GM18526 (cell line): ENCODE data around the gene LRRC27.

ENCODE experiments used
- POLR2A ChIP-seq: IDR thresholded peaks from 3 replicates; pipeline ENCODE4 v1.6.1; 2011; ENCODE audit not compliant: insufficient read length; ENCODE audit errors: extremely low read depth

The LRRC27 gene

DNA sequence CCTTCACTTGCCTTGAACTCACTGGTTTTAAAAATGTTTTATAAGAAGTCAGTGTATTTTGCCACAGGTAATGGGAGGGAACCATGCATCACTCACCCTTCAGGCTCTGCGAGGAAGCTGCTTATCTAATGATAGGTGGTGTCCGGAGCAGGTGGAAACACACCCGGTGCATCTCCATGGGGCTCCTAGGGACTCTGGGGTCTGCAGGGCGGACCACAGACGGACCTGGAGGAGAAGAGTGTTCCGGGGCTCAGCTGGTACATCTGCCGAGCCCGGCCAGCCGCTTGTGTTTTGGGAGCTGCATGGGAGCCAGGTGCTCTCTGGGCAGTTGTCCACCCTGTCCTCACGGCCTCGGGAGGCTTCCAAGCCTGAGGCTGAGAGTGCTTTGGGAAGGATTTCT lies 7.3 kb downstream of the LRRC27 start:
- TF ChIP-seq POLR2A = no peak

DNA sequence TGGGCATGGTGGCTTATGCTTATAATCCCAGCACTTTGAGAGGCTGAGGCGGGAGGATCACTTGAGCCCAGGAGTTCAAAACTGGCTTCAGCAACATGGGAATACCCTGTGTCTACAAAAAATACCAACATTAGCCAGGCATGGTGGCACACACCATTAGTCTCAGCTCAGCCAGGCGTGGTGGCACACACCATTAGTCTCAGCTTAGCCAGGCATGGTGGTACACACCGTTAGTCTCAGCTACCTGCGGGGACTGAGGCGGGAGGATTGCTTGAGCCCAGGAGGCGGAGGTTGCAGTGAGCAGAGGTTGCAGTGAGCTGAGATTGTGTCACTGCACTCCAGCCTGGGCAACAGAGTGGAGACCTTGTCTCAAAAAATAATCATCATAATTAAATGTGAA lies 9.0 kb downstream of the LRRC27 start:
- no peak for TF ChIP-seq POLR2A

DNA sequence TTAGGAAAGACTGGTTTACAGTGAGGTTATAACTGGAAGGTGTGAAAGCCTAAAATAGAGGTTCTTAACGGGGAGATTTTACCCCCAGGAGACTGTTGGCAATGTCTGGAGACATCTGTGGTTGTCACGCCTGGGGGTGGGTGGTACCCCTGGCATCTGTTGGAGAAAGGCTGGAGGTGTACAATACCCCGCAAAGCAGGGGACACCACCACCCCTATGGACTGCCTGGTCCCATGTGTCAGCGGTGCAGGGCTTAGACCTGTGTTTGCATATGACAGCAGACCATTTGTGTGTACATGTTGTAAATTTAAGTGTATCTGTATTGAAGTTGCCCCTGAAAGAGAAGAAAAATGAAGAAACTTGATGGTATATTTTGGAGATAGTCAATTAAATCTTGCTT lies 9.8 kb downstream of the LRRC27 start:
- TF ChIP-seq POLR2A = no peak

DNA sequence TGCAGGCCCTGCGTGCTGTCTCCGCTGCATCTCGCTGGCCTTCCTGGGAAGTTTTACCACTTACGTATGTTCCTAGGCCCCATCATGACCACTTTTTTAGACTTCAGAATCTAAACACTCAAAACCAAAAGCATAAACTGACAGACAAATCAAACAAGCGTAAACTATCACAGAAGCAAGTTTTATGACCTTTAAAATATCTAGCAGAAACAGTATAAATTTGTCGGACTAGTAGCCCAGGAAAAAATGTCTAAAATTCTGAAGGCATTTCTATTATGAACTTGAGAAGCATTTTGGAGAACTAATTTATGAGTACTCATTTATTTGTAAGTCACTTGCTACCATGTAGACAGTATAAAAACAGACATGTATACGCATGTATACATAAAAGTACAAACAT lies 10.6 kb downstream of the LRRC27 start:
- TF ChIP-seq POLR2A = no peak

DNA sequence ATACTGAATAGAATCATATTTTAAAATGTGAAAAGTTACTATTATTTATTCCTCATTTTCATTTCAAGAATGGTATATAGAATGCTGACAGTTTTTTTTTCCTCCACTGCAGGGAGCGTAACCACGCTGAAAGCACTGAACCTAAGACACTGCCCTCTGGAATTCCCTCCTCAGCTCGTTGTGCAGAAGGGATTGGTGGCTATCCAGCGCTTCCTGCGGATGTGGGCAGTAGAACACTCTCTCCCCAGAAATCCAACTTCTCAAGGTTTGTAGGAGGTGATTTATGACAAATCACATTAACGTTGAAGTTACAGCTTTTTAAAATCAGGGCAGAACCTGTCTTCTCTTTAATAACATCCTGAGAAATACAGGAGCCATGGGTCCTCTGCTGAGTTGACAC lies 12.4 kb downstream of the LRRC27 start:
- no peak for TF ChIP-seq POLR2A

DNA sequence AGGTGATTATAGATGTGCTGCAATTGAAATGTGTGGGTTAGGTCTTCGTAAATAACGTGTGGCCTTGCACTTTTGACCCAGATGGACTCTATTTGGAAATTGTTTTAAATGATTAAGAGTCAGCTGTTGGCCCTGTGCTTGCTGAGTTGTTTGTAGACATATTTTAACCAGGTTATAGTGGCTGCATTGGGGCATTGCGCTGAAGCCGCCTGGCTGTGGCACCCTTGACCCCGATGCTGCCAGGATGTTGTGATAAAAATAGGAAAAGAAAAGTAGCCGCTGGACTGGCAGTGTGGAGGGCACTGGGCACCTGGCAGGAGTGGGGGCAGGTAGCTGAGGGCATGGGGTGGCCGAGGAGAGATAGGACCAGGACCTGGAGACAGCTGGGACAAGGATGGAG lies 13.4 kb downstream of the LRRC27 start:
- TF ChIP-seq POLR2A = no peak

DNA sequence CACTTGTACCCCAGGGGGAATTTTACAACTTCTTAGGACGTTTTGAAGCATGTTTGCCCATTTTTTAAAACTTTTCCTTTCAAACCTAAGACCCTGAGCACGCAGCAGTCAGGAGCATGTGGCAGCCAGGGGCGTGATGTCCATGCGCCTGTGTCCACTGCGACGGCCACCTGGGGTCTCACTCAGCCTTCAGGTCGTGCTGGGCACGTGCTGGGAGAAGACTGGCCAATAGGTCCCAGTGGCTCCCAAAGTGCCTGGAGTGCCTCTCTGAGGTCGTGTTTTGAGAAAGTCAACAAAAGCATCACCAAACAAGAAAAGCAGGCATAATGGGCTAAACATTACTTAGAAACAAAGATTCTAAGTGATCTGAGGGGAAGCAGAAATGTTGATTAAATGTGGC lies 14.8 kb downstream of the LRRC27 start:
- TF ChIP-seq POLR2A = no peak

DNA sequence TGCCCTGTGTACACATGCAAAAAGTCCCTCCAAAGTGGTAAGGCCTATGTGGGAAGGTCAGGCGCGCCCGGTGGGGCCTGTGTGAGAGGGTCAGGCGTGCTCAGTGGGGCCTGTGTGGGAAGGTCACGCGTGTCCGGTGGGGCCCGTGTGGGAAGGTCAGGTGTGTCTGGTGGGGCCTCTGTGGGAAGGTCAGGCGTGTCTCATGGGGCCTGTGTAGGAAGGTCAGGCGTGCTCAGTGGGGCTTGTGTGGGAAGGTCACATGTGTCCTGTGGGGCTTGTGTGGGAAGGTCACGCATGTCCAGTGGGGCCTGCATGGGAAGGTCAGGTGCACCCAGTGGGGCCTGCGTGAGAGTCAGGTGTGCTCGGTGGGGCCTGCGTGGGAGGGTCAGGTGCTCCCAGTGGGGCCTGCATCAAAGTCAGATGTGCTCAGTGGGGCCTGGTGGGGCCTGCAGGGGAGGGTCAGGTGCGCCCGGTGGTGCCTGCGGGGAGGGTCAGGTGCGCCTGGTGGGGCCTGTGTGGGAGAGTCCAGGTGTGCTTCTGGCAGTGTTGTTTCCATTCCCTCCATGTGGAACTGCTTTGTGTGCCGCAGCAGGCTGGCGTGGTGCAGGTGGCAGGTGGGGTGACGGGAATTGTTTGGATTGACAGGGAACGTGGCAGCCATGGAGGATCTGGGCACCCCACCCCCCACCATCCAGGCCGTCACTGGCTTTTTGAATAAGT lies 15.4 kb downstream of the LRRC27 start:
- no peak for TF ChIP-seq POLR2A

DNA sequence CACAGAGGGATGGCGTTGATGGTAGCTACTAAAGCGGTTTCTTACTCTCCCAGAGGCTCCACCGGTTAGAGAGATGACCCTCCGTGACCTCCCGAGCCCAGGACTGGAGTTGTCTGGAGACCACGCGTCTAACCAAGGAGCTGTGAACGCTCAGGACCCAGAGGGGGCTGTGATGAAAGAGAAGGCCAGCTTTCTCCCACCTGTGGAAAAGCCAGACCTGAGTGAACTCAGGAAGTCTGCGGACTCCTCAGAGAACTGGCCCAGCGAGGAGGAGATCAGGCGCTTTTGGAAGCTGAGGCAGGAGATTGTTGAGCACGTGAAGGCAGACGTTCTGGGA lies 15.9 kb downstream of the LRRC27 start:
- TF ChIP-seq POLR2A = no peak

DNA sequence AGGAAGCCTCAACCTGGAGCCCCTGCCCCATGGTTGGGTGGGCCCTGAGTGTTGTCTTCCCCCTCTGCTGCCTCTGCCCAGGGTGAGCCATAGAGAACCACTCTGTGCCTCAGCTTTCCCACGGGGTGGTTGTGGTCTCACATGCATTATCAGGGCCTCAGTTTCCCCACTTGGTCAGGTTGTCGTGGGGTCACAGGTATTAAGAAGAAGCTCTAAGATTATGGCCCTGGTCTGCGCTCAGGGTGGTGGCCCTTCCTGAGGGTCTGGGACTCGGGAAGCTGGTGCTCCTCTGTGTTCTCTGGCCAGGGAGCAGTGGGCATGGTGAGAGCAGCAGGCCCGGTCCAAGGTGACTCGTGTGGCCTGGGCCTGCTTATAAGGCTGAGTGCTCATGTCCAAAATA lies 17.8 kb downstream of the LRRC27 start:
- TF ChIP-seq POLR2A = no peak

DNA sequence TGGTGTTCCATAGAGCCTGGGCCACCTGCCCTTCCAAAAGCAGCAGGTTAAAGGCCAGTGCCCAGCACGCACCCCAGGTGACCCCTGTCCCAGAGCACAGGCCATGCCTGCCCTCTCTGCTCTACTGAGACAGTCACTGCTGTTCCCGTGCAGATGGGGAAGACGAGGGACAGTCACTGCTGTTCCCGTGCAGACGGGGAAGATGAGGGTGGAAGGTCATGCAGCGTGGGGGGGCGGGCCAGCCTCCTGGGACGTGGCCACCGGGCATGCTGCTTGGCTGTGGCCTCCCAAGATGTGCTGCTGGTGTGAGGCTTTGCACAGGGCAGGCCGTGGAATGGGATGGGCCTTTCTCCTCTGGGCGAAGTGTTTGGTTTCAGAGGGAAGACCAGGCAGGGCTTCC lies 18.4 kb downstream of the LRRC27 start:
- no peak for TF ChIP-seq POLR2A

DNA sequence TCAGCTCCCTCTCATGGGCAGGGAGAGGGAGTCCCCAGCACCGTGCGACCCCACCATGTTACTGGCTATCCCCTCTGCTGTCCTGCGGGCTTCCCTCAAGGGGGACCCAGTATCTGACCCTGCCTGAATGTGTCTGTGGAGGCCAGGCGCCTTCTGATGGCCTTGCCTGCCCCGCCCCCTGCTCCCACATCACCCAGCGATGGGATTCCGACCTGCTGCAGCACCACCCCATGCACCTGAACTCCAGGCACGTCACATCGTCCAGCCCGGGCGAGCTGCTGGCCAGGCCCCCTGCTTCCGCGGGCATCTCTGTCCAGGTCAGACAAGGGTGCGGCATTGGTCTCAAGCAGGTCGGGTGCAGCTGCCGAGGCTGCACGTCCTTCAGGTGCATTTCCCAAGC lies 19.0 kb downstream of the LRRC27 start:
- no peak for TF ChIP-seq POLR2A

DNA sequence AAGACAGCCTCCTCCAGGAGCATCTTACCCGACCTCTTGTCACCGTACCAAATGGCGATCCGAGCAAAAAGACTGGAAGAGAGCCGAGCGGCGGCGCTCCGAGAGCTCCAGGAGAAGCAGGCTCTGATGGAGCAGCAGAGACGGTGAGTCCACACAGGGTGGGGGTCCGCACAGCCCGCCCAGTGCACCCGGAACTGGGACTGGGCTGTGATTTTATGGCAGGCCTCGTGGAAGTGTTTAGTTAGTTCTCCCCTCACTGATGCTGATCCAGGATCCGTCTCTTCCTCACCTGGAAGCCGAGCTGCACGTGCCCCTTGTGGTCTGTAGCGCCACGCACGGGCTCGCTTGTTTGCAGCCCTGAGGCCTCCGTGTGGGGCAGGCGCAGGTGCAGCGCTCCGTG lies 19.6 kb downstream of the LRRC27 start:
- no peak for TF ChIP-seq POLR2A

DNA sequence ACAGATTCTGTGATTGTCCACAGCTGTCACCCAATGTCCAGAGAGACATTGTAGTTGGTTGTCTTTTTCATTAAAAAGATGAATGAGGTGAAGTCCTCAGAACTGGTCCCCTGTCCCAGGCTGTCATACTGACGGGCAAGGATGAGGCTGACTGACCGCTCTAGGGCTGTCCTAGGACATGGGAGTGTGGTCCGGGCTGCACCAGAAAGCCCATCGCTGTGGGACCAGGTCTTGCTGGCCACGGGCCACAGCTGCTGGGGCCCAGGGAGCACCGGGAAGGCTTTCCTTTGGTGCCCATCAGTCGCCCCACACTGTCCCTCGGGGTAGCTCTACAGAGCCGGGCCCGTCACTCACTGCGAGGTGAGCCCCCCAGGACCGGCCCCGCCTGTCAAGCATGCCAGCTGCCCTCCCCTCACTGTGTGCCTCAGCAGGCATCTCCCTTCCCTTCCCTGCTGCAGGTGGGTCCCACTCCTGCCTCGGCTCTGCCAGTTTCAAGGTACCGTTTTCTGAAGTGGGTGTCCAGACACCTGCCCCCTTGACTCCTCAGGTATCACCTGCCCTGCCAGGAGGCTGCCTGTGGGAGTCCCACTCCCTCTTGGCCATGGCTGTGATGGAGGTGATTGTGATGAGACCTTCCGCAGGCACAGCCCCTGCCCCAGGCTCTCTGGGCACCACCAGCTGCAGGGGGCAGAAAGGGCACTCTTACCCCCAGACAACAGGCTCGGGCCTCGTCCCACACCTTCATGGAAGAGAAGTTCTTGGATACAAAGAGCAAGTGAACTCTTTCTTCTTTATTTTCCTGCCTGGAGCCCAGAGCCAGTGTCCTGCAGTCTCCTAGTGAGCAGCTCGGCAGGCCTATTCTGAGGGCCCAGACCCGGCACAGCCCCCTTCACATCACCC lies 21.7 kb downstream of the LRRC27 start:
- TF ChIP-seq POLR2A = no peak

DNA sequence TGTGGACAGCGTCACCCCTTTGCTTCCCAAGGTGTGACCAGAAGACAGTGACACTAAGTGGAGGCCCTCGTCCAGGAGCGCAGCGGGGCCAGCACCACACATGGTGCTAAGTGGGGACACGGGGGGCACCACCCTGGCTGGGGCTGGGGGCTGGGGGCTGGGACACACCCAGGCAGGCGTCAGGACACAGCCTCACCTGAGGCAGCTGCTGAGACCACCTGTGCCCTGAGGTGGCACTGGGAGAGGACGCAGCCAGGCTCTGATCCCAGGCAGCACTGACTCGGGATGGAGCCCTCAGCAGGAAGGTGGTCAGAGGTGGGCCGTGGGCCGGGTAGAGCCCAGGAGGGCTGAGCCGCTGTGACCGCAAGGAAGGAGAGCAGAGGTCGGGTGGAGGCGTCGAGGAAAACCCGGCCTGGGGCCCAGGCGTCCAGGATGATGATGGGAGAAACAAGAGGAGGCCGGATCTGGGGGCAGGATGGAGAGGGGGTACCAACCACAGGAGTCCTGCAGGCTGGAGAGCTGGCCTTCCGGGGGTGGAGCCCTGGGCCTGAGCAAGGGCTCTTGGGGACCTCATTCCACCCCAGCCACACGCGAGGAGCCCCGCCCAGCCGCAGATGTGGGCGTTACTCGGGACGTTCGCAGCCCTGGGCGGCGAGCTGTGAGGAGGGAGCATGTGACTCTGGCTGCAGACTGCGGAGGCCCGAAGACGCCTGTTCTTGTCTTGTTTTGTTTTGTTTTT lies 22.5 kb downstream of the LRRC27 start:
- TF ChIP-seq POLR2A = no peak

DNA sequence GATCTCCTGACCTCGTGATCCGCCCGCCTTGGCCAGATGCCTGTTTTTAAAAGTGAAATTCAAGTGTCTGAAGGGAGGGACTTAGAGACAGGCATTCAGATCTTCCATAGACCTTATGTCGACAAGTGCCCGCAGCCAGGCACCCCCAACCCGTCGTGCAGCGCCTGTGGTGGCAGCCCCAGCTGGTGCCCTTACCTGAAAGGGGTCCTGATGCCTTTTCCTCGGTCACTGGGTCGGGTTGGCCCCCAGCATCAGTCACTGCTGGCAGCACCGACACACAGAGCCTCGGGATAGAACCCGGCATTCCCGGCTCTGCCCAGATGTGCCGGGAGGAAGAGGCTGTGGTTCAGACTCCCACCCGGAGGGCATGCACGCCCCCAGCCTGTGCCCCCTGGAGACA lies 23.3 kb downstream of the LRRC27 start:
- no peak for TF ChIP-seq POLR2A
